GM12878 (cell line): ENCODE results near the gene COPB1.

Experiments
- CBFB ChIP-seq: IDR thresholded peaks from 2 replicates; pipeline ENCODE4 v1.6.1; 2016; ENCODE audit warnings: antibody characterized with exemption, low read depth
- CBX5 ChIP-seq: sonication (generic); IDR thresholded peaks from 2 replicates; pipeline ENCODE4 v1.6.1; 2016; ENCODE audit warnings: low read depth, moderate library complexity, mild to moderate bottlenecking, inconsistent platforms
- EP300 ChIP-seq, 2 experiments: fragments of 150-350 bp in 1 of 2; IDR thresholded peaks; 2 replicates each; pipeline ENCODE4 v1.6.1; 2011 to 2012; ENCODE audit warnings: low read depth in 2 of 2, low read length in 2 of 2, borderline replicate concordance in 1 of 2, improper control_type of control experiment in 1 of 2, inconsistent platforms in 1 of 2; ENCODE audit not compliant: control insufficient read depth in 1 of 2
- FOXK2 ChIP-seq: fragments of 450-650 bp; IDR thresholded peaks from 2 replicates; pipeline ENCODE4 v1.6.1; 2017; ENCODE audit warnings: mild to moderate bottlenecking, moderate library complexity
- KDM1A ChIP-seq: fragments of 200-600 bp; sonication (generic); IDR thresholded peaks from 2 replicates; pipeline ENCODE4 v1.6.1; 2016; ENCODE audit warnings: borderline replicate concordance
- POLR2A ChIP-seq: IDR thresholded peaks from 2 replicates; pipeline ENCODE4 v1.6.1; 2011; ENCODE audit warnings: low read depth, mild to moderate bottlenecking, low read length
- POLR2AphosphoS5 ChIP-seq: IDR thresholded peaks from 2 replicates; pipeline ENCODE4 v1.6.1; 2011; ENCODE audit warnings: mild to moderate bottlenecking, low read length, inconsistent platforms
- RAD21 ChIP-seq: IDR thresholded peaks from 2 replicates; pipeline ENCODE4 v1.6.1; 2011; ENCODE audit warnings: mild to moderate bottlenecking, low read depth, low read length, moderate library complexity; ENCODE audit not compliant: insufficient read depth
- ZNF24 ChIP-seq: fragments of 450-650 bp; IDR thresholded peaks from 2 replicates; pipeline ENCODE4 v1.6.1; 2017; ENCODE audit warnings: antibody characterized with exemption, mild to moderate bottlenecking
- TF ChIP-seq, protein P1 (sequence below): IDR thresholded peaks from 2 replicates; pipeline ENCODE4 v1.6.1; 2012; ENCODE audit warnings: mild to moderate bottlenecking, low read depth, low read length
- TF ChIP-seq, protein P2 (sequence below): IDR thresholded peaks from 2 replicates; pipeline ENCODE4 v1.6.1; 2011; ENCODE audit warnings: low read depth, low read length, improper control_type of control experiment, borderline replicate concordance
- TF ChIP-seq, protein P3 (sequence below): fragments of 450-650 bp; IDR thresholded peaks from 2 replicates; pipeline ENCODE4 v1.6.1; 2017; ENCODE audit warnings: mild to moderate bottlenecking, moderate library complexity
- TF ChIP-seq, protein P4 (sequence below), 3 experiments: IDR thresholded peaks in 2 of 3; conservative IDR thresholded peaks in 1 of 3; 2 replicates each; pipeline ENCODE4 v1.5.1; 2011; ENCODE audit warnings: low read depth in 3 of 3, low read length in 3 of 3, mild to moderate bottlenecking in 3 of 3, control low read depth in 2 of 3, moderate library complexity in 2 of 3, inconsistent platforms in 1 of 3, mixed read lengths in 1 of 3; ENCODE audit not compliant: control insufficient read depth in 2 of 3, insufficient read depth in 1 of 3; ENCODE audit errors: extremely low read depth in 1 of 3
- TF ChIP-seq, protein P5 (sequence below): fragments of 450-650 bp; IDR thresholded peaks from 2 replicates; pipeline ENCODE4 v1.6.1; 2016; ENCODE audit warnings: mild to moderate bottlenecking, moderate library complexity, borderline replicate concordance

DNA sequence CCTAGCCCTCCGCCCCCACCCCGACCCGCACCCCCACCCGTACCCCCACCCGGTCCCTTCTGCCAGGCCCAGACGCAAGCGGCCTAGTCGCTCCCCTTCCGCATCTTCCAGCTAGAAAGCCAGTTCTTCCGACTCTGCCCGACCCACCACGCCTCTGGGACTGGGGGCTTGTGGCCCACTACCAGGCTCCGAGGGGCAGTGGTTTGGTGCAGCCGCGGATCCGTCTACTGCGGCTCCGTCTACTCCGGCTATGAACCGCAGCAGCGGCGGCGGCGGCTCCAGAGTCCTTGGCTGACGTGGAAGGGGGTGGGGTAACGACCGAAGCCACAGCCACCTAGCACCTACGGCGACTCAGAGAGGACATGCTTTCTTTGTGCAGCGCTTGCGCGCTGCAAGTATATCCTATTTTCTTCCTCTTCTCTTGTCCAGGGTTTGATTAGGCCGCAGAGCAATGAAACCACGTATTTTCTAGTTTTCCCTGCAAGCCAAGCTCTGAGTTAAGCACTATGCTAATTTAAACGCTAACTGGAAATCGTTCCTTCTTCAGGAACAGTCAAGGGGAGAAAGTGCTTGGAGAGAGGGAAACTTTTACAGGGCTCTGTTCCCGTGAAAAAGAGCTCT lies at the start of gene COPB1:
- TF ChIP-seq RAD21, result no peak
- TF ChIP-seq POLR2AphosphoS5, result peak; percentile 95
- TF ChIP-seq, protein P1, sequence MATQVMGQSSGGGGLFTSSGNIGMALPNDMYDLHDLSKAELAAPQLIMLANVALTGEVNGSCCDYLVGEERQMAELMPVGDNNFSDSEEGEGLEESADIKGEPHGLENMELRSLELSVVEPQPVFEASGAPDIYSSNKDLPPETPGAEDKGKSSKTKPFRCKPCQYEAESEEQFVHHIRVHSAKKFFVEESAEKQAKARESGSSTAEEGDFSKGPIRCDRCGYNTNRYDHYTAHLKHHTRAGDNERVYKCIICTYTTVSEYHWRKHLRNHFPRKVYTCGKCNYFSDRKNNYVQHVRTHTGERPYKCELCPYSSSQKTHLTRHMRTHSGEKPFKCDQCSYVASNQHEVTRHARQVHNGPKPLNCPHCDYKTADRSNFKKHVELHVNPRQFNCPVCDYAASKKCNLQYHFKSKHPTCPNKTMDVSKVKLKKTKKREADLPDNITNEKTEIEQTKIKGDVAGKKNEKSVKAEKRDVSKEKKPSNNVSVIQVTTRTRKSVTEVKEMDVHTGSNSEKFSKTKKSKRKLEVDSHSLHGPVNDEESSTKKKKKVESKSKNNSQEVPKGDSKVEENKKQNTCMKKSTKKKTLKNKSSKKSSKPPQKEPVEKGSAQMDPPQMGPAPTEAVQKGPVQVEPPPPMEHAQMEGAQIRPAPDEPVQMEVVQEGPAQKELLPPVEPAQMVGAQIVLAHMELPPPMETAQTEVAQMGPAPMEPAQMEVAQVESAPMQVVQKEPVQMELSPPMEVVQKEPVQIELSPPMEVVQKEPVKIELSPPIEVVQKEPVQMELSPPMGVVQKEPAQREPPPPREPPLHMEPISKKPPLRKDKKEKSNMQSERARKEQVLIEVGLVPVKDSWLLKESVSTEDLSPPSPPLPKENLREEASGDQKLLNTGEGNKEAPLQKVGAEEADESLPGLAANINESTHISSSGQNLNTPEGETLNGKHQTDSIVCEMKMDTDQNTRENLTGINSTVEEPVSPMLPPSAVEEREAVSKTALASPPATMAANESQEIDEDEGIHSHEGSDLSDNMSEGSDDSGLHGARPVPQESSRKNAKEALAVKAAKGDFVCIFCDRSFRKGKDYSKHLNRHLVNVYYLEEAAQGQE, result no peak
- TF ChIP-seq EP300 (IDR thresholded peaks at IDR 0.05; ENCODE audit: borderline replicate concordance in 1 of 2, control insufficient read depth in 1 of 2, low read depth in 2 of 2, low read length in 2 of 2), result no peak
- TF ChIP-seq CBX5, result no peak; the same call in 1 of the 2 replicates
- peak; percentile 95 for TF ChIP-seq CBFB
- TF ChIP-seq KDM1A, result no peak
- TF ChIP-seq POLR2A, result peak; percentile 99
- TF ChIP-seq ZNF24, result no peak
- TF ChIP-seq, protein P2, sequence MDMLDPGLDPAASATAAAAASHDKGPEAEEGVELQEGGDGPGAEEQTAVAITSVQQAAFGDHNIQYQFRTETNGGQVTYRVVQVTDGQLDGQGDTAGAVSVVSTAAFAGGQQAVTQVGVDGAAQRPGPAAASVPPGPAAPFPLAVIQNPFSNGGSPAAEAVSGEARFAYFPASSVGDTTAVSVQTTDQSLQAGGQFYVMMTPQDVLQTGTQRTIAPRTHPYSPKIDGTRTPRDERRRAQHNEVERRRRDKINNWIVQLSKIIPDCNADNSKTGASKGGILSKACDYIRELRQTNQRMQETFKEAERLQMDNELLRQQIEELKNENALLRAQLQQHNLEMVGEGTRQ, result no peak
- TF ChIP-seq, protein P3, sequence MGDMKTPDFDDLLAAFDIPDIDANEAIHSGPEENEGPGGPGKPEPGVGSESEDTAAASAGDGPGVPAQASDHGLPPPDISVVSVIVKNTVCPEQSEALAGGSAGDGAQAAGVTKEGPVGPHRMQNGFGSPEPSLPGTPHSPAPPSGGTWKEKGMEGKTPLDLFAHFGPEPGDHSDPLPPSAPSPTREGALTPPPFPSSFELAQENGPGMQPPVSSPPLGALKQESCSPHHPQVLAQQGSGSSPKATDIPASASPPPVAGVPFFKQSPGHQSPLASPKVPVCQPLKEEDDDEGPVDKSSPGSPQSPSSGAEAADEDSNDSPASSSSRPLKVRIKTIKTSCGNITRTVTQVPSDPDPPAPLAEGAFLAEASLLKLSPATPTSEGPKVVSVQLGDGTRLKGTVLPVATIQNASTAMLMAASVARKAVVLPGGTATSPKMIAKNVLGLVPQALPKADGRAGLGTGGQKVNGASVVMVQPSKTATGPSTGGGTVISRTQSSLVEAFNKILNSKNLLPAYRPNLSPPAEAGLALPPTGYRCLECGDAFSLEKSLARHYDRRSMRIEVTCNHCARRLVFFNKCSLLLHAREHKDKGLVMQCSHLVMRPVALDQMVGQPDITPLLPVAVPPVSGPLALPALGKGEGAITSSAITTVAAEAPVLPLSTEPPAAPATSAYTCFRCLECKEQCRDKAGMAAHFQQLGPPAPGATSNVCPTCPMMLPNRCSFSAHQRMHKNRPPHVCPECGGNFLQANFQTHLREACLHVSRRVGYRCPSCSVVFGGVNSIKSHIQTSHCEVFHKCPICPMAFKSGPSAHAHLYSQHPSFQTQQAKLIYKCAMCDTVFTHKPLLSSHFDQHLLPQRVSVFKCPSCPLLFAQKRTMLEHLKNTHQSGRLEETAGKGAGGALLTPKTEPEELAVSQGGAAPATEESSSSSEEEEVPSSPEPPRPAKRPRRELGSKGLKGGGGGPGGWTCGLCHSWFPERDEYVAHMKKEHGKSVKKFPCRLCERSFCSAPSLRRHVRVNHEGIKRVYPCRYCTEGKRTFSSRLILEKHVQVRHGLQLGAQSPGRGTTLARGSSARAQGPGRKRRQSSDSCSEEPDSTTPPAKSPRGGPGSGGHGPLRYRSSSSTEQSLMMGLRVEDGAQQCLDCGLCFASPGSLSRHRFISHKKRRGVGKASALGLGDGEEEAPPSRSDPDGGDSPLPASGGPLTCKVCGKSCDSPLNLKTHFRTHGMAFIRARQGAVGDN, result peak; percentile 29; the same call in 1 of the 2 replicates
- TF ChIP-seq, protein P4, sequence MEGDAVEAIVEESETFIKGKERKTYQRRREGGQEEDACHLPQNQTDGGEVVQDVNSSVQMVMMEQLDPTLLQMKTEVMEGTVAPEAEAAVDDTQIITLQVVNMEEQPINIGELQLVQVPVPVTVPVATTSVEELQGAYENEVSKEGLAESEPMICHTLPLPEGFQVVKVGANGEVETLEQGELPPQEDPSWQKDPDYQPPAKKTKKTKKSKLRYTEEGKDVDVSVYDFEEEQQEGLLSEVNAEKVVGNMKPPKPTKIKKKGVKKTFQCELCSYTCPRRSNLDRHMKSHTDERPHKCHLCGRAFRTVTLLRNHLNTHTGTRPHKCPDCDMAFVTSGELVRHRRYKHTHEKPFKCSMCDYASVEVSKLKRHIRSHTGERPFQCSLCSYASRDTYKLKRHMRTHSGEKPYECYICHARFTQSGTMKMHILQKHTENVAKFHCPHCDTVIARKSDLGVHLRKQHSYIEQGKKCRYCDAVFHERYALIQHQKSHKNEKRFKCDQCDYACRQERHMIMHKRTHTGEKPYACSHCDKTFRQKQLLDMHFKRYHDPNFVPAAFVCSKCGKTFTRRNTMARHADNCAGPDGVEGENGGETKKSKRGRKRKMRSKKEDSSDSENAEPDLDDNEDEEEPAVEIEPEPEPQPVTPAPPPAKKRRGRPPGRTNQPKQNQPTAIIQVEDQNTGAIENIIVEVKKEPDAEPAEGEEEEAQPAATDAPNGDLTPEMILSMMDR (IDR thresholded peaks at IDR 0.05 in 2 of 3, conservative IDR thresholded peaks at IDR 0.05 in 1 of 3; ENCODE audit: control insufficient read depth in 2 of 3, extremely low read depth in 1 of 3, insufficient read depth in 1 of 3, low read depth in 3 of 3, low read length in 3 of 3), result no peak
- no peak for TF ChIP-seq FOXK2
- TF ChIP-seq, protein P5, sequence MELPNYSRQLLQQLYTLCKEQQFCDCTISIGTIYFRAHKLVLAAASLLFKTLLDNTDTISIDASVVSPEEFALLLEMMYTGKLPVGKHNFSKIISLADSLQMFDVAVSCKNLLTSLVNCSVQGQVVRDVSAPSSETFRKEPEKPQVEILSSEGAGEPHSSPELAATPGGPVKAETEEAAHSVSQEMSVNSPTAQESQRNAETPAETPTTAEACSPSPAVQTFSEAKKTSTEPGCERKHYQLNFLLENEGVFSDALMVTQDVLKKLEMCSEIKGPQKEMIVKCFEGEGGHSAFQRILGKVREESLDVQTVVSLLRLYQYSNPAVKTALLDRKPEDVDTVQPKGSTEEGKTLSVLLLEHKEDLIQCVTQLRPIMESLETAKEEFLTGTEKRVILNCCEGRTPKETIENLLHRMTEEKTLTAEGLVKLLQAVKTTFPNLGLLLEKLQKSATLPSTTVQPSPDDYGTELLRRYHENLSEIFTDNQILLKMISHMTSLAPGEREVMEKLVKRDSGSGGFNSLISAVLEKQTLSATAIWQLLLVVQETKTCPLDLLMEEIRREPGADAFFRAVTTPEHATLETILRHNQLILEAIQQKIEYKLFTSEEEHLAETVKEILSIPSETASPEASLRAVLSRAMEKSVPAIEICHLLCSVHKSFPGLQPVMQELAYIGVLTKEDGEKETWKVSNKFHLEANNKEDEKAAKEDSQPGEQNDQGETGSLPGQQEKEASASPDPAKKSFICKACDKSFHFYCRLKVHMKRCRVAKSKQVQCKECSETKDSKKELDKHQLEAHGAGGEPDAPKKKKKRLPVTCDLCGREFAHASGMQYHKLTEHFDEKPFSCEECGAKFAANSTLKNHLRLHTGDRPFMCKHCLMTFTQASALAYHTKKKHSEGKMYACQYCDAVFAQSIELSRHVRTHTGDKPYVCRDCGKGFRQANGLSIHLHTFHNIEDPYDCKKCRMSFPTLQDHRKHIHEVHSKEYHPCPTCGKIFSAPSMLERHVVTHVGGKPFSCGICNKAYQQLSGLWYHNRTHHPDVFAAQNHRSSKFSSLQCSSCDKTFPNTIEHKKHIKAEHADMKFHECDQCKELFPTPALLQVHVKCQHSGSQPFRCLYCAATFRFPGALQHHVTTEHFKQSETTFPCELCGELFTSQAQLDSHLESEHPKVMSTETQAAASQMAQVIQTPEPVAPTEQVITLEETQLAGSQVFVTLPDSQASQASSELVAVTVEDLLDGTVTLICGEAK, result no peak
